ENCODE data around the gene KRTAP5-3.
A peak's percentile ranks its signal among the peaks of the same experiment; 100 is the strongest.
"Not testable (repeated sequence)": the region's sequence is repeated elsewhere in the genome, so short reads cannot be mapped to it uniquely, and the experiment has no call there.

The KRTAP5-3 gene

GRCh38 chr11:1575756-1576155 is 32.5 kb downstream of the KRTAP5-3 start:
- DNase-seq = not testable (repeated sequence)

- no peak for DNase-seq
These were observed 33.4 kb downstream of the KRTAP5-3 start for GRCh38 chr11:1574933-1575242.

GRCh38 chr11:1574238-1574932 is 33.9 kb downstream of the KRTAP5-3 start:
- peak; percentile 85 for DNase-seq

- no peak for DNase-seq
These were observed 34.4 kb downstream of the KRTAP5-3 start for GRCh38 chr11:1573903-1574237.

GRCh38 chr11:1573077-1573902 is 35.0 kb downstream of the KRTAP5-3 start:
- DNase-seq = peak; percentile 72

GRCh38 chr11:1572197-1573076 is 35.8 kb downstream of the KRTAP5-3 start, which contains the start of gene DUSP8:
DUSP8 (minus strand) TSS chr11:1572271; CDS start chr11:1565826, 6,445 bp downstream.
- peak; percentile 94 for DNase-seq

- DNase-seq = no peak
These were observed 36.5 kb downstream of the KRTAP5-3 start for GRCh38 chr11:1571760-1572196.

- no peak for DNase-seq
These were observed 37.1 kb downstream of the KRTAP5-3 start for GRCh38 chr11:1570896-1571759.

GRCh38 chr11:1570531-1570895 is 37.8 kb downstream of the KRTAP5-3 start:
- no peak for DNase-seq

- DNase-seq = no peak
These were observed 38.2 kb downstream of the KRTAP5-3 start for GRCh38 chr11:1570001-1570453.

- DNase-seq = no peak
These were observed 38.9 kb downstream of the KRTAP5-3 start for GRCh38 chr11:1569251-1569780.

- DNase-seq = no peak
These were observed 39.8 kb downstream of the KRTAP5-3 start for GRCh38 chr11:1568441-1568911.

- DNase-seq = no peak
These were observed 40.6 kb downstream of the KRTAP5-3 start for GRCh38 chr11:1567721-1568100.

- DNase-seq = no peak
These were observed 41.1 kb downstream of the KRTAP5-3 start for GRCh38 chr11:1567052-1567720.

GRCh38 chr11:1566381-1567051 is 41.7 kb downstream of the KRTAP5-3 start:
- no peak for DNase-seq

GRCh38 chr11:1565904-1566247 is 42.4 kb downstream of the KRTAP5-3 start:
- DNase-seq = no peak

GRCh38 chr11:1565173-1565903 is 42.9 kb downstream of the KRTAP5-3 start:
- no peak for DNase-seq

GRCh38 chr11:1564535-1565172 is 43.6 kb downstream of the KRTAP5-3 start:
- no peak for DNase-seq

- no peak for DNase-seq
These were observed 44.3 kb downstream of the KRTAP5-3 start for GRCh38 chr11:1563697-1564534.
